PC-9 (cell line): ENCODE results near the gene RNU5D-1. TPM values are rescaled to one million over a fixed set of nuclear protein-coding genes. Genes with fewer than 3 reads are reported as not detected.
A peak's percentile ranks its signal among the peaks of the same experiment; 100 is the strongest.
"Not testable (repeated sequence)": the region's sequence is repeated elsewhere in the genome, so short reads cannot be mapped to it uniquely, and the experiment has no call there.

Experiments
- BruUV-seq: library from RNA; stranded (reverse); fragments of 400-500 nt; replicated peaks from 2 replicates; lab custom pipeline; 2021; lab: Mats Ljungman, UMichigan
- CTCF ChIA-PET: fragments of 300-600 bp; sonication (Branson Sonifier 250); formaldehyde crosslinking; loops from one replicate; lab custom pipeline; 2022; ENCODE audit warnings: antibody characterized with exemption; lab: Charles Lee
- POLR2A ChIA-PET: fragments of 300-600 bp; sonication (Branson Sonifier 250); formaldehyde crosslinking; loops from one replicate; lab custom pipeline; 2022; ENCODE audit warnings: antibody characterized with exemption; ENCODE audit not compliant: unreplicated experiment; lab: Charles Lee
- DNase-seq, 2 experiments: peaks; one replicate each; pipeline versions ENCODE4 v3.0.0 to v3.0.0-alpha.2; 2015 to 2022; ENCODE audit warnings: mixed read lengths in 1 of 2
- H2AFZ ChIP-seq: fragments of 200-600 bp; sonication (generic); 2 replicates; pipeline ENCODE4 v1.8.1; 2017; ENCODE audit warnings: antibody characterized with exemption
- H3F3A ChIP-seq: fragments of 200-600 bp; sonication (generic); 2 replicates; pipeline ENCODE4 v1.8.1; 2017; ENCODE audit warnings: antibody characterized with exemption, mild to moderate bottlenecking, low read depth; ENCODE audit not compliant: insufficient read depth
- H3K27ac ChIP-seq: fragments of 200-600 bp; sonication (generic); 2 replicates; pipeline ENCODE4 v1.6.1; 2016; ENCODE audit warnings: mixed run types
- H3K27me3 ChIP-seq: fragments of 200-600 bp; sonication (generic); 2 replicates; pipeline ENCODE4 v1.6.1; 2016; ENCODE audit warnings: low read depth, mixed run types; ENCODE audit not compliant: insufficient read depth
- H3K36me3 ChIP-seq: fragments of 200-600 bp; sonication (generic); 2 replicates; pipeline ENCODE4 v1.6.1; 2016; ENCODE audit warnings: low read depth, mixed run types
- H3K4me1 ChIP-seq: fragments of 200-600 bp; sonication (generic); replicated peaks from 2 replicates; pipeline ENCODE4 v1.6.1; 2016; ENCODE audit warnings: mixed run types; ENCODE audit not compliant: insufficient read depth
- H3K4me2 ChIP-seq: fragments of 200-600 bp; sonication (generic); 2 replicates; pipeline ENCODE4 v1.6.1; 2017; ENCODE audit warnings: mixed run types
- H3K4me3 ChIP-seq: fragments of 200-600 bp; sonication (generic); 2 replicates; pipeline ENCODE4 v1.6.1; 2016; ENCODE audit warnings: mixed run types
- H3K79me2 ChIP-seq: fragments of 200-600 bp; sonication (generic); 2 replicates; pipeline ENCODE4 v1.6.1; 2017; ENCODE audit warnings: low read depth, mixed run types
- H3K9me2 ChIP-seq: fragments of 200-600 bp; sonication (generic); 2 replicates; pipeline ENCODE4 v1.8.1; 2017; ENCODE audit warnings: mild to moderate bottlenecking; ENCODE audit not compliant: insufficient read depth
- H3K9me3 ChIP-seq: fragments of 200-600 bp; sonication (generic); 2 replicates; pipeline ENCODE4 v1.8.1; 2016; ENCODE audit warnings: low read depth; ENCODE audit not compliant: insufficient read depth
- H4K20me1 ChIP-seq: fragments of 200-600 bp; sonication (generic); 2 replicates; pipeline ENCODE4 v1.8.1; 2017; ENCODE audit not compliant: insufficient read depth
- CTCF ChIP-seq: fragments of 200-600 bp; sonication (generic); conservative IDR thresholded peaks from 2 replicates; pipeline ENCODE4 v1.6.1; 2017; ENCODE audit warnings: mixed run types, antibody characterized with exemption, mild to moderate bottlenecking, moderate library complexity
- EZH2 ChIP-seq: fragments of 200-600 bp; sonication (generic); IDR thresholded peaks from 2 replicates; pipeline ENCODE4 v1.8.0; 2017; ENCODE audit warnings: antibody characterized with exemption, low read depth
- intact Hi-C: fragments of 100-400 bp; cut with micrococcal nuclease; formaldehyde crosslinking; loops from one replicate; pipeline ENCODE4 v1.10.0; 2022; ENCODE audit not compliant: unreplicated experiment
- total RNA-seq: library from RNA; stranded (reverse); gene quantifications from 2 replicates; pipeline ENCODE4 v1.2.3, GENCODE V29; 2021

The RNU5D-1 gene
- total RNA-seq, 1 experiment from 2014 or later, result not detected

DNA sequence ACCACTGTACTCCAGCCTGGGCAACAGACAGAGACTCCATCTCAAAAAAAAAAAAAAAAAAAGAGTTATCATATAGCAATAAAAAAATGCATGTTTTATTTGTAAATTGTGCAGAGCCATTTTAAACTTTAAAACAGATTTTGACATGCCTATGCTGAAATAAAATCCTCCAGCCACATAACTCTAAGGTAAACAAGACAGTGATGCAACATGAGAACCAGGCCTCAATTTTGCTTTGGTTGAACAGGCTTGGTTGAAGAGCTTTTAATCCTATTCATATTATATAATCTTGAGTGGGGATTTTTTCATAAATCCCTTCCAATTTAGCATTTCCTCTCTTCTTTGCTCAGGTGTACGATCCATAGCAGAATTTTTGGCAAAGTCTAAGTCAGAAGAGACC is 30.4 kb downstream of the RNU5D-1 start:
- ChIA-PET POLR2A (interaction anchor here (0.6 kb wide), 1 partner anchor 30 kb away, joined by 3 read pairs; the partner anchor contains the start of gene RNU5D-1), CTCF (interaction anchor here (0.5 to 0.7 kb wide), 3 partner anchors 12 to 270 kb away, joined by 3 to 6 read pairs (median 4); no protein-coding TSS in a partner anchor)
- Histone ChIP-seq H3K36me3 (no peaks in the 10 kb centered on the region), H3K79me2 (no peaks in the 10 kb centered on the region), H3K27ac (no peak overlapping the region), H3K4me1 (peaks cover 37% of the 10 kb centered on the region), H2AFZ (no peak overlapping the region), H3K27me3 (no peaks in the 10 kb centered on the region), H3F3A (peaks cover 17% of the 10 kb centered on the region; the same call in 1 of the 2 replicates), H3K4me3 (no peak overlapping the region), H4K20me1 (no peaks in the 10 kb centered on the region), H3K9me3 (no peaks in the 10 kb centered on the region), H3K9me2 (no peaks in the 10 kb centered on the region), H3K4me2 (peak overlapping the region; percentile 3; the same call in 1 of the 2 replicates)
- intact Hi-C loops, result no loop called here
- TF ChIP-seq CTCF (no peak), EZH2 (no peak)
- no peak for DNase-seq
- BruUV-seq, result no TSS peak

GRCh38 chr1:44699375-44699774 is 31.6 kb downstream of the RNU5D-1 start:
- H3K9me2 ChIP-seq, H3K36me3 ChIP-seq, H4K20me1 ChIP-seq, H3K9me3 ChIP-seq, H3K79me2 ChIP-seq, H3K4me3 ChIP-seq, H3K27ac ChIP-seq, H2AFZ ChIP-seq, intact Hi-C loops, DNase-seq, H3K4me2 ChIP-seq, H3K27me3 ChIP-seq, BruUV-seq: not testable (repeated sequence)
- Histone ChIP-seq H3F3A (peaks cover 17% of the 10 kb centered on the region; the same call in 1 of the 2 replicates), H3K4me1 (peaks cover 37% of the 10 kb centered on the region)
- ChIA-PET CTCF (interaction anchor here (0.9 kb wide), 1 partner anchor 47 kb away, joined by 8 read pairs; no protein-coding TSS in a partner anchor), POLR2A (interaction anchor here (0.6 kb wide), 1 partner anchor 388 kb away, joined by 4 read pairs; no protein-coding TSS in a partner anchor)

GRCh38 chr1:44698138-44698537 is 32.8 kb downstream of the RNU5D-1 start:
- no peak overlapping the region for H3K27ac ChIP-seq

More at GRCh38 chr1:44698138-44698537, 32.8 kb downstream of the RNU5D-1 start:
- Histone ChIP-seq H2AFZ (no peak overlapping the region), H3K79me2 (no peaks in the 10 kb centered on the region), H3K36me3 (no peaks in the 10 kb centered on the region), H3K9me3 (no peaks in the 10 kb centered on the region), H3F3A (peaks cover 17% of the 10 kb centered on the region; the same call in 1 of the 2 replicates), H3K4me2 (no peak overlapping the region), H3K4me1 (peaks cover 25% of the 10 kb centered on the region), H3K9me2 (no peaks in the 10 kb centered on the region), H3K27me3 (no peaks in the 10 kb centered on the region), H4K20me1 (no peaks in the 10 kb centered on the region), H3K4me3 (no peak overlapping the region)
- CTCF ChIA-PET, result no interaction called here
- TF ChIP-seq CTCF (no peak), EZH2 (no peak)
- POLR2A ChIA-PET, result interaction anchor here (0.6 kb wide), 1 partner anchor 208 kb away, joined by 13 read pairs; no protein-coding TSS in a partner anchor
- intact Hi-C loops, result no loop called here
- no TSS peak for BruUV-seq
- DNase-seq, result peak in 1 of 2 experiments; percentile 45
